ENCODE measurements around the gene RPS2.

RPS2 gene

DNA sequence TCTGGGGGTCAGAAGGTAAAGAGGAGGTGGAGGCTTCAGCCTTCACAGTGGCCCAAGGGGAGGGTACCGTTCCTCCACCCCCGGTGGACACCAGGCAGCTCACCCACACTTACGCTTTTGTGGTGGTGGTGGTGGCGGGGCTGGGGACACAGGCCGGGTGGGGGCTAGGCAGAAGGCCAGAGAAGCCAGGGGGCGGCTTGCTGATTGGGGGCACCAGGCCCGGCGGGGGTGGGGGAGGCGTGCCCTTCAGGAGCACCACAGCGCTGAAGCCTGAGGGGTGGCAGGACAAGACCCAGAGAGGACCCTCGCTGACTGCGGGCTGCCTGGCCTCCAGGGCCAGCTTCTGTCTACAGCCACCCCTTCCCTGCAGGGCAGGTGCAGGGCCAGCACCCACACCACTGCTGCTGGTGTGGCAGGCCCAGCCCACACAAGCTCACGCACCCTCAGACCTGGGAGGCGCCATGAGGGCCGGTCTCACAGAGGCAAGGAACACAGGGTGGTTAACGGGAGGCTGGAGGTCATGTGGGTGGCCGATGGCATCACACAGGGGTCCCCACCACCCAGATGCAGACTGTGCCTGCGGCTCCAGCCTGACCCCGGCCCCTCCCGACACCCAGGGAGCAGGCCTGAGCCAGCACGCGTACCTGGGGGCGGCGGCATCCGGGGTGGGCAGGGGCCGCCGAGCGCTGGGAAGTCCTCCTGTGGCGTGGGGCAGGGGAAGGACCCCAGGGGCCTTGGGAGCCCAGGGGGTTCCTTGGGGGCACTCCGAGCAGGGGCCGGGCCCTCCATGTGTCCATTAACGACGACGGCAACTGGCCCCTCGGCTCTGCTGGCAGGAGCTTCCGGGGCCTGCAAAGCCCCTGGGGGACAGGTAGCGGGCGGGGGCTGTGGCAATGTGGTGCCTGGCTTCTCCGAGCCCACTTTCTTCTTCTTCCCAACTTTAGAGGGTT lies 34.5 kb upstream of the RPS2 start:
- no peak for DNase-seq (ENCODE audit: low spot score)

DNA sequence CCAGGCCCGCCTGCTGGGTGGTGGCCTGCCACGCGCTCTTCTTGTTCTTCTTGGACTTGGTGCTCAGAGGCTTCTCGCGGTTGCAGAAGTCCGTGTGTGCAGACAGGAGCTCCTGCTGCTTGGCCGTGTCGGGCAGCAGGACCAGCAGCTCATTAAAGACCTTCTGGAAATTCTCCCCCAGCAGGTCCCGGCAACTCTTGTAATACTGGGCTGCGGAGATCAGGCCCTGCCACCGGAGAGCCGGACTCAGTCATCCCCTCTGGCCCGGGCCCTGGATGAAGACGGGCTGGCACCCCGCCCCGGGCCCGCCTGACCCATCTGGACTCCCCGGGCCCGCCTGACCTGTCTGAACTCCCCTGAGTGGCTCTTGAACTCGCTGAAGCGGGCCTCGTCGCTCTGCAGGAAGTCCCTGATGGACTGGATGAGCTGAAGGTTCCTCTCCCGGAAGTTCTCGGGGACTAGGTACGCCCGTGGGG lies 33.8 kb upstream of the RPS2 start:
- DNase-seq (ENCODE audit: low spot score): no peak

DNA sequence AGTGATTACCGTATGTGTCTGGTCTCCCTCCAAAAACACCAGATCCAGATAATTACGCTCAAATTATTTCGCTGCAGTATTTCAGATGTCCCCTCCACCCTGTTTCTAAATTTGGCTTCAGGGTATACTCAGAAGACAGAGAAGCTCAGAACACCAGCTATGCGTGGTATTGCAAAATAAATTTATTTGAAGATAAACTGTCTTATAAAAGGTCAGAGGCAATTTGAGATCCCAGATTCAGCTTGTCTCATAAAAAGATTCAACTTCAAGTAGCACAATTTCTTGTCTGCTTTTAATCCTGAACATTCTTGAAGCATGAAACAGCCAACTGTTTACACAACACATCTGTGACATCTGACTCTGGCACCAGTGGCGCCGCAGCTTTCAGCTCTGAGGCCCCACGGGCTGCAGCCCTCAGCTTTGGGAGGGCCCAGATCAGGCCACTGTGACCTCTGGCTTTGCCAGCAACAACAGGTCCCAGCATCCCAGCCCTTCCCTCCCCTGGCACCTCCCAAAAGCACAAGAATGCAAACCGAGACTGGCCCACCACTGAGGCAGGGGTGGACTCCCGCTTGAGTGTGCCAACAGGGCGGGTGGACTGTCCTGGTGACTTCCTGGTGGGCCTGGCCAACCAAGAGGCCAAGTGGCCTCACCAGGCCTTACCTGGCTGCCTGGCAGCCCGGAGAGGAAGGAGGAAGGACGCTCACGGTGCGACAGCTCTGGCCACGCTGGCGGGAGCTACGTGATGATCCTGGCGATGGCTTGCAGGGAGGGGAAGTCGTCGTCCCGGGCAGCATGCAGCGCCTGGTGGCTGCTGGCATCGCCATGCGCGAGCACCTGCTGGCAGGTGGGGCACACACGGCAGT lies 33.1 kb upstream of the RPS2 start:
- no peak for DNase-seq (ENCODE audit: low spot score)

DNA sequence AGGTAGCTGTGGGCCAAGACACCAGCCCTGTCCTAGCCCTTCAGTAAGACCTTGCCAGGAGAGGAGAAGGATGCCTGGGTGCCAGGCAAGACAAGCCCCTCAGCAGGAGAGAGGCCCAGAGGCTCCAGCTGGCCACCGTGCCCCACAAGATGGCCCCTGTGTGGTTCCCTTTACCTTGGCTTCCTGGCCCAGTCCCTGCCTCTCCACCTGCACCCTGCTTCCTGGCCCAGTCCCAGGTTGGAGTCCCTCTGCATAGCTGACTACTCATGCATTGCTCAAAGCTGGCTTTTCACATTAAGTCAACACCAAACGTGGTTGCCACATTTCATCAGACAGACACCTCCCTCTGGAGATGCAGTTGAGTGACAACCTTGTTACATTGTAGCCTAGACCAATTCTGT lies 29.1 kb upstream of the RPS2 start:
- DNase-seq (ENCODE audit: low spot score): no peak

DNA sequence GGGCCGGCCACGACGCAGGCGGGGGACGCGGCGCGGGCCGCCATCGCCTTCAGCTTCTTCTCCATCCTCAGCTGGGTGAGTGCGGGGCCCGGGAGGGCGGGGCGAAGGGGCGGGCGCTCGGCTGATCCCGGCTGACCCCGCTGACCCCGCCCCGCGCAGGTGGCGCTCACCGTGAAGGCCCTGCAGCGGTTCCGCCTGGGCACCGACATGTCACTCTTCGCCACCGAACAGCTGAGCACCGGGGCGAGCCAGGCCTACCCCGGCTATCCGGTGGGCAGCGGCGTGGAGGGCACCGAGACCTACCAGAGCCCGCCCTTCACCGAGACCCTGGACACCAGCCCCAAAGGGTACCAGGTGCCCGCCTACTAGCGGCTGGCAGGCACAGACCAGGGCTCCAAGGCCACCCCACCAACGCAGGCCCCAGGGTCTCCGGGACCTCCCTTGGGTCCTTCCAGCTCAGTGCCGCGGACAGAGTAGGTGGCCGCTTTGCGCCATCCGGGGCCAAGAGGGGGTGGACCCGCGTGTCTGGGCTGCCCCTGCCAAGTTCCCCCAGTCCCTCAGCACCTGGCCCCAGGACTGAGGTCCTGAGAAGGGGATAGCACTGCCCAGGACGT lies 28.2 kb upstream of the RPS2 start:
- DNase-seq (ENCODE audit: low spot score): no peak

DNA sequence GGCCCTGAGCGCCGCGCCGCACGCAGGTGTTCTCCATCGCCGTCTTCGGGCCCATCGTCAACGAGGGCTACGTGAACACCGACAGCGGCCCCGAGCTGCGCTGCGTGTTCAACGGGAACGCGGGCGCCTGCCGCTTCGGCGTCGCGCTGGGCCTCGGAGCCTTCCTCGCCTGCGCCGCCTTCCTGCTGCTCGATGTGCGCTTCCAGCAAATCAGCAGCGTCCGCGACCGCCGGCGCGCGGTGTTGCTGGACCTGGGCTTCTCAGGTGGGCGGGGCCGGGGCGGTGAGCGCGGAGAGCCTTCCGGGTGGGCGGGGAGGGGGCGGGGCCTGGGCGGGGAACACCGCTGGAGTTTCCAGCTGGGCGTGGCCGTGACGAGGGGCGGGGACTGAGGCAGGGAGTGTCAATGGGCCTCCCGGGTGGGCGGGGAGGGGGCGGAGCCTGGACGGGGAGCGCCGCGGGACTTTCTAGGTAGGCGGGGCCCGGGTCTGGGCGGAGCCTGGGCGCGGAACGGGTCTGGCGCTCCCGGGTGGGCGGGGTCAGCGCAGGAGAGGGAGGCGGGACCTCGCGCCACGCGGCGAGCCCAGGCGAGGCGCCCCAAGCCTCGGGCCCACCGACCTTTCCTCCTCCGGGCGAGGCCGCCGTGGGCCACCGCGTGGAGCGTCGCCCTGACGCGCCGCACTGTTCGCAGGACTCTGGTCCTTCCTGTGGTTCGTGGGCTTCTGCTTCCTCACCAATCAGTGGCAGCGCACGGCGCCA lies 27.5 kb upstream of the RPS2 start:
- peak; percentile 80 for DNase-seq (ENCODE audit: low spot score)

DNA sequence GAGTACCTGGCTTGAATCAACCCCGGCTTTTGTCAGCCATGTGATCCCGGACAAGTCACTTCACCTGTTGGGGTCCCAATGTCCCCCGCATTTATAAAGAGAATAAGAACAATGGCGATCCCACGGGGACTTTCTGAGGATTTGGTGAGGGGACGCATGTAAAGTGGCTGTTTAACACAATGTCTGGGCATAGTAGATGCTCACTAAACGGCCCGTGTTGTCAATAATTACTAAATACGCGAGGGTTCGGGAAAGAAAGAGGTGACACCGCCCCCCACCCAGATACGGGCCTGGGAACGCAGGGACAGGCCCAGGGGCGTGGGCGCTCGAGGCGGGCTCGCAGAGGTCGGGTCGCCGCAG lies 26.9 kb upstream of the RPS2 start:
- no peak for DNase-seq (ENCODE audit: low spot score)

DNA sequence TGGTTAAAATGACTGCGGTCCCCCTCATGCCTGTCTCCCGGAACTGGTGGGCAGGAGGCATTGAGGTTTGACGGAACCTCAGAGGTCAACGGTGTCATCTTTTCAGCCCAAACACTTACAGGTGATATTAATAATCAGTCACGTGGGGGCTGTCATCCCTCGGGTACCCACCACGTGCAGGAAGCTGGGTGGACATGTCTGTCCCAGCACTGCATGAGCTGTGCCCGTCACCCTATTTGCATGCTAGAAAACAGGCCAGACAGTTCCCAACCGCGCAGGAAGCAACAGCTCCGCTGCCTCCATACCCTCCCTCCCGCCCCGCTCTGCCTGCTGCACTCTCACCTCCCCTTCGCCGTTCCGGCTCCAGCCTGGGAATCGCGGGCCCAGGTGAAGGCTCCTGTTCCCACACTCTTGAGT lies 26.5 kb upstream of the RPS2 start:
- DNase-seq (ENCODE audit: low spot score): no peak

DNA sequence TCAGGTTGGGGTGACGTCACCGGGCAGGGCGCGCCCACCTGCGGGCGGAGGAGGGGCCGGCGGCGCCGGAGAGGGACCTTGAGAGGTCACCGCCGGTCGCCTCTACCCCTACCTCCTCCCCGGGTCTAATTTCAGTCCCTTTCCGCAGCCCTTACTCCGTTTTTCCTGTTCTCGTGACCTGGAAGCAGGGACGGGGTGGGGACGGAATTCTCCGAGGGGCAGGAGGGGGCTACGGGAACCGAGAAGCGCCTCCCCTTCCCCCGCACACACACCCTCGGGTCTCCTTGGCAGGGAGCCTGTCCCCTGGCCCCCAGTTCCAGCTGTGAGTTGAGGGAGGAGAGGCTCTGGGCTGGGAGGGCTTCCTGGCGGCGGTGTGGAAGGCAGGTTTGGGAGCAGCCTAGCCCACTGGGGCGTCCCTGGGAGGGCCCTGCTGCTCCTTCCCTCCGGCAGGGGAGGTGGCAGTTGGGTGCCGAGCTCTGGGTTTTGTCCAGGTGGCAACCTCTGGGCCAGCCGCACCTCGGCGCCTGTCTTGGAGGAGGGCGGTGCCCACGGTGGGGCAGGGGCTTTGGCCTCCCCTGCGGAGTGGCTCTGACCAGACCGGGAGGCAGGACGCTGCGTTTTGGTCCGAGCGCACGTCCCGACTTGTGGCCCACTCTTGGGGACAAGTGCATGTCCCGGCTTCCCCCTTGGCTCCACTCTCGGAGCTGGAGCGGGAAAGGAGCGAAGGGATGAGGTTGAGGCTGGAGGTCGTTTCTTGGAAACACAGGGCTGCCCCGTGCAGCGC lies 25.9 kb upstream of the RPS2 start:
- DNase-seq (ENCODE audit: low spot score): no peak

DNA sequence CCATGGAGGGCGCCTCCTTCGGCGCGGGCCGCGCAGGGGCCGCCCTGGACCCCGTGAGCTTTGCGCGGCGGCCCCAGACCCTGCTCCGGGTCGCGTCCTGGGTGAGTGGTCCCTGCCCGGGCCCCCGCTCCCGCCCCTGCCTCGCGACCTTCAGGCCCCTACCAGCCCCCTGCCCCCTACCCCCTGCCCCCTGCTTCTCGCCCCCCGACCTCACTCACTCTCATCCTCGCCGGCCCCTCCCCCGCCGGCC lies 25.4 kb upstream of the RPS2 start:
- DNase-seq (ENCODE audit: low spot score): no peak

DNA sequence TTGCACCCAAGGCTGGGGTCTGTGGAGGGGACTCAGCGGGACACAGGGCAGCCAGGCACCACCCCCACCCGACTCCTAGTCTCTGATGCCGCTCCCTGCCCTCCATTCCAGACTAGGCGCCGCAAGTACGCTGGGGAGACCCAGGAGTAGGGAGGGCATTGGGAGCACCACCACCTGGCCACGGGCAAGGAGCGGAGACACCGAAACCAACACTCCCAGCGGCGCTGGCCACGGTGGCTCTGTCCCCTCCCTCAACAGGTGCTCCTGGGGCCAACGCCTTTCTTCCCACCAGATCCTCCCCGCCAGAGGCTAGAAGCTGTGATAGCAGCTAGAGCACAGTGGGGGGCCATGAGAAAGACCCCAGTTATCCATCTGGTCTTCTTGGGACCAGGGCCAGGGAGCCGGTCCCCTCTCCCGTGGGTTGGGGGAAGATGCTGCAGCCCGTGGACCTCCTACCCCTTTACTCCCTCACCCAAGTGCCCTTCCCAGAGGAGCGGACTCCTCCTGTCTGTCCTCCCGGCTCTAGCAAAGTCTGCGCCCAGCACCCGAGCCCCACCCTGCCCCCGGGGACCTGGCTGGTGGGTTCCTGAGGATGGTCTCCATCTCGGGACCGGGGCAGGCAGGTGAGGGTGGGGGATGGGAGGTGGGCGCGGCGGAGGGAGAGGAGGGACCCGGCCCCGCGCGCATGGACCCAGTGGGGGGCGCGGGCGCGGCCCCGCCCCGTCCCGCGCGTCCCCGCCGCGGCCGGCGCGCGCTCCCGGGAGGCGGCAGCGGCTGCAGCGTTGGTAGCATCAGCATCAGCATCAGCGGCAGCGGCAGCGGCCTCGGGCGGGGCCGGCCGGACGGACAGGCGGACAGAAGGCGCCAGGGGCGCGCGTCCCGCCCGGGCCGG lies 24.8 kb upstream of the RPS2 start, which contains the start of gene SYNGR3:
Gene SYNGR3 (plus strand): TSS at position 762 of the 892 bp plus-strand sequence. CDS start 133 bp downstream, outside the sequence.
- no peak for DNase-seq (ENCODE audit: low spot score)

DNA sequence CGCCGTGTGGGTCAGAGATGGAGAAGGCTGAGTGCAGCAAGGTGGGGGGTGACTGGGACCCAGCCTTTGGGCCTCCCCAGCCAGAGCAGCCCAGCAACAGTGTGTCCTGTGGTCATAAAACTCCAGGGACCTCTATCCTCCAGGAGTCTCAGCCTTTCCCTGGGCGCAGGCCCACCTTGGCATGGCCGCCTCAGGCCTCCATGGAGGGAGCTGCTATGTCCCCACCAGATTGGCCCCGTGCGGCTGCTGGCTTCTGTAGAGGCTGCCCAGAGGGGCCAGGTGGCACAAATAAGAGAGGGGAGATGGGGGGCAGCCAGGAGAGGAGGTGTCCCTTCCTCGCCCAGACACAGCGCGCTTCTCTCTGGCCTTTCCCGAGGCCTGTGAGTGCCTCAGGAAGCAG lies 22.6 kb upstream of the RPS2 start:
- no peak for DNase-seq (ENCODE audit: low spot score)

DNA sequence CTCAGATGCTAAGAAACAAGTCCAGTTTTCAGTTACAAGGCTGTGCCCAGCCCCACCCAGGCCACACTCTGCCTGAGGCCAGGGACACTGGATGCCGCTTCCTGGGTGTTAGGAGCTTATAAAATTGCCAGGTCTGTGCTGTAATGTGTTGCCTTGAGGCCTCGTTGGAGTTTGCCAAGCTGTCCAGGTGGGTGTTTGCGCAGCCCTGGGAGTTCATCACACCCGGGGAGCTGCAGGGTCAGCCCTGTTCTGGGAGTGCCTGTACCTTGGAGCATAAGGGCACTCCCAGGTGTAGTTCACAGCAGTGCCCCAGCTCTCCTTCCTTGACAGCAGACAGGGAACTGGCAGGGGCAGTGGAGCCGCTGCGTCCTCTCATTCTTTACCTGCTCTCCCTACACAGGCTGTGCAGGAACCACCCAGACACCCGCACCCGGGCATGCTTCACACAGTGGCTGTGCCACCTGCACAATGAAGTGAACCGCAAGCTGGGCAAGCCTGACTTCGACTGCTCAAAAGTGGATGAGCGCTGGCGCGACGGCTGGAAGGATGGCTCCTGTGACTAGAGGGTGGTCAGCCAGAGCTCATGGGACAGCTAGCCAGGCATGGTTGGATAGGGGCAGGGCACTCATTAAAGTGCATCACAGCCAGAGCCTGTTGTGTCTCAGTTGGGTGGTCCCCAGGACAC lies 21.0 kb upstream of the RPS2 start:
- no peak for DNase-seq (ENCODE audit: low spot score)

DNA sequence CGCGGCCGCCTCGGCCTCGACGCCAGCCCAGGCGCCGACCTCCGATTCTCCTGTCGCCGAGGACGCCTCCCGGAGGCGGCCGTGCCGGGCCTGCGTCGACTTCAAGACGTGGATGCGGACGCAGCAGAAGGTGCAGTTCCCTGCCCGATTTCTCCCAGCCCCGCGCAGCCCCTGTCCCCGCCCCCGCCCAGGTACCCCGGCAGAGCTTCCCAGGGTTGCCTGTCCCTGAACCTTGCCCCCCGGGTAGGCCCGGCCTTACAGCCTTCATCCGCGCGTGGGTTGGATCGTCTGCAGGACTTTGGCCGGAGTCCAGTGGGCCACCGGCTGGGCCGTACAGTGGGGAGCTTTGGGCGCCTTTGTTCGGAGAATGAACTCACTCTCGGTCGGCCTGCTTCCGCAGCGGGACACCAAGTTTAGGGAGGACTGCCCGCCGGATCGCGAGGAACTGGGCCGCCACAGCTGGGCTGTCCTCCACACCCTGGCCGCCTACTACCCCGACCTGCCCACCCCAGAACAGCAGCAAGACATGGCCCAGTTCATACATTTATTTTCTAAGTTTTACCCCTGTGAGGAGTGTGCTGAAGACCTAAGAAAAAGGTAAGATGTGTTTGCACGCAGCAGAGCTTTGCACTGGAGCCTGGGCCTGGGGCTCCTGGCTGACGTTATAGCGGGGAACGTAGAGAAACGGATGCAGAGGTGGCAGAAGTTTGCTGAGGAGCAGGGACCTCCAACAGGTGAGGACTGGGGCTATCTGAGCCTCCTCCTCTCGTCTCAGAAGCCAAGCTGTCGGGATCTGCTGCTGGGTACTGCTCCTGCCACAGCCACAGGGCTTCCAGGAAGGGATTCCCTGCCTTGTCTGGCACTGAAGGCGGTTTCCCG lies 20.0 kb upstream of the RPS2 start:
- DNase-seq (ENCODE audit: low spot score): no peak

DNA sequence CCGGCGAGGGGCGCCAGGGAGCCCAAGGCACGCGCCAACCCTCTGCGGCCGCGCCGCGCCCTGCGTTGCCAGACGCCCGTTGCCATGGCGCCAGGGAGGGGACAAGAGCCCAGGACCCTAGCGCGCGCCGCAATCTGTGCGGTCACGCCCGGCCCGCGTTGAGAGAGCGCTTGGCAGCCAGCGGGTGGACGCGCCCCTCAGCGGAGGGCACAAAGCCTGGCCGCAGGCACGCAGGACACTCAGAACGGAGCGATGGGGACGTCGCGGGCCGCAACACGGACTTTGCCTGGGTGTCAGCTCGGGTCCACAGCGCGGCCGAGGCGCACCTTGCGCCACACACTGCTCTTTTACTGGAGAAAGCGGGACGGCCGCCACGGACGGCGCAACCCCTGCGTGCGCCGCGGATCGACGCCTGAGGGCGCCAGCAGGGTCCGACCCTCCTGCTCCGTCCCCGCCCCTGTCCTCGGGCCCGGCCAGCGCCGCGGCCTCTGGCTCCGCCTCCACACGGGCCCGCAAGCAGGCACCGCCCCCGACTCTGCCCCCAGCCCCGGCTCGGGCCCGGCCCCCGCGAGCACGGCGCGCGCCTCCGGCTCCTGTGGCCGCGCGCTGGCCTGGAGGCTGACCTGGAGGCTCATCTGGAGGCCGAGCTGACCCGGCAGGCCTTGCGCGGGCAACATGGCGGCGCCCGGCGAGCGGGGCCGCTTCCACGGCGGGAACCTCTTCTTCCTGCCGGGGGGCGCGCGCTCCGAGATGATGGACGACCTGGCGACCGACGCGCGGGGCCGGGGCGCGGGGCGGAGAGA lies 19.1 kb upstream of the RPS2 start, which contains the start of gene GFER:
Gene GFER (plus strand): TSS at position 650 of the 803 bp plus-strand sequence. CDS start 26 bp downstream, at position 676.
- peak; percentile 87 for DNase-seq (ENCODE audit: low spot score)

DNA sequence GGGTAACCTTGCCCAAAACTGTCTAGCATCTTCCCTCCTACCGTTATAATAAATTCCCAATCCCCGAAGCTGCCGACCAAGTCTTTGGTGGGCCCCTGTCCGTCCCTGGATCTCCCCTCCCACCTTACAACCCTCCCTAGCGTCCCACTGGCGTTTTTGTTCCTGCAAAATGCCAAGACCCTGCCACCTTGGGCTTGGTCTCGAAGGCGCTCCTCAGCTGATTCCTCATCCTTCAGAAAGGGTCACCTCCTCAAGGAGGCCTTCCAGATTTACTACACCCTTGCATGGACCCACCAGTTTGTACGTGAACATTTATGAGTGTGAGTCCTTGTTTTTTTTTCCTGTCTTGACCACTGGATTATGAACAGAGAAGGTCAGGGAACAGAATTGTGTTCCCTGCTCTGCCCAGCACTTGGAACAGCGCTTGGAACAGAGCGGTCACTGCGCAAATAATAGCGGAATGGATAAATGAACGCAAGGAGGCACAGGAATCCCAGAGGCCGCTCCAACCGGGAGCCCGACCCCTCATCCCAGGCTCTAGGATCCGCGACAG lies 18.4 kb upstream of the RPS2 start:
- no peak for DNase-seq (ENCODE audit: low spot score)

DNA sequence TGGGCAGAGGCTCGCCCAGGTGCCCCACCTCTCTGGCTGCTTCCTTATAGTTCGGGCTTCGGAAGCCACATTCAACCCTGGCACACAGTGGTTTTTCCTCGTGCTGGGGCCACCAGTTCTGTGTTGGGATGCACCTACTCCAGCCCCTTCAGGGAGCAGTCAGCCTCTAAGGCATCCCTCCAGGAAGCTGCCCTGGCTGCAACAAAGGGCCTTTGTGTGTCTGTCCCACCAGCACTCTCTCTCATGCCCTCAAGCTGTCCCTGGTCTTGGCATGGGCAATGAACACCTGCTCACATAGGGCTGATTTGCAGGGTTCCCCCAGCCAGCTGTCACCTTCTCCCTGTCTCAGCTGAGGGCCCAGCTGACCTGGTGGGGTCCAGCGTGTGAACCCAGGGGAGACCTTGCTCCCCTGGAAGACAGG lies 17.4 kb upstream of the RPS2 start:
- peak; percentile 79 for DNase-seq (ENCODE audit: low spot score)
